HTERT RPE-1 (cell line): Measurements from ENCODE around the gene DEDD2.

Experiments used
- in situ Hi-C: fragments of 300-500 bp; cut with MboI; formaldehyde crosslinking; loops from 4 replicates; pipeline ENCODE4 v1.14.3; 2020; ENCODE audit warnings: low sequenced_read_pairs

Gene DEDD2

DNA sequence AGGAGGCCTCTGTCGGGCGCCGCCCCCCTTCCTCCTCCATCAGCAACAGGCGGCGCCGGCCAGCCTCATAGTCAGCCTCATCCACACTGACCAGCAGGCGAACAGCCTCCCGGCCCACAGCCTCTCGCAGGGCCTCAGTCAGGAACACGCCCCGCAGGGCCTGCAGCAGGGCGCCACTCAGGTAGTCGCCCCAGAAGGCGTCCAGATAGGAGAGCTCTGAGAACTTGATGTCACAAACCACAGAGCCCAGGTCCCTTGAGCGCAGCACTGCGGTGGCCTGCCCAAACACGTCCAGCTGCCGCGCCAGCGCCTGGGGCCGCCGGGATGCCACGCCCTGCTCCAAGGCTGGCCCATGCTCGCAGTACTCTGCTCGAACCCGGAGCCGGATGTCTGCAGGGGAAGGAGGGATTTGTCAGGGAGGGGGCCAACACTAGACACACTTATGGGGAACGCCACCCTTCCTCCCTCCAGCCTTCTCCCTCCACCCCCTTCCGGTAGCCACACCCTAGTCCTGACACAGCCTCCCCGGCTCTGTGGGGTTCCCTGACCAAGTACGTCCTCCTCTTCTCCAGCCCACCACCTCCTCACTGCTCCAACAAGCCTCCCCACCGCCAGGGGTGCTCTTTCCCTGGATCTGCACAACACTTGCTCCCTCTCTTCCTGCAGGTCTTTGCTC lies 17.9 kb downstream of the DEDD2 start:
- in situ Hi-C loops, result no loop called here

DNA sequence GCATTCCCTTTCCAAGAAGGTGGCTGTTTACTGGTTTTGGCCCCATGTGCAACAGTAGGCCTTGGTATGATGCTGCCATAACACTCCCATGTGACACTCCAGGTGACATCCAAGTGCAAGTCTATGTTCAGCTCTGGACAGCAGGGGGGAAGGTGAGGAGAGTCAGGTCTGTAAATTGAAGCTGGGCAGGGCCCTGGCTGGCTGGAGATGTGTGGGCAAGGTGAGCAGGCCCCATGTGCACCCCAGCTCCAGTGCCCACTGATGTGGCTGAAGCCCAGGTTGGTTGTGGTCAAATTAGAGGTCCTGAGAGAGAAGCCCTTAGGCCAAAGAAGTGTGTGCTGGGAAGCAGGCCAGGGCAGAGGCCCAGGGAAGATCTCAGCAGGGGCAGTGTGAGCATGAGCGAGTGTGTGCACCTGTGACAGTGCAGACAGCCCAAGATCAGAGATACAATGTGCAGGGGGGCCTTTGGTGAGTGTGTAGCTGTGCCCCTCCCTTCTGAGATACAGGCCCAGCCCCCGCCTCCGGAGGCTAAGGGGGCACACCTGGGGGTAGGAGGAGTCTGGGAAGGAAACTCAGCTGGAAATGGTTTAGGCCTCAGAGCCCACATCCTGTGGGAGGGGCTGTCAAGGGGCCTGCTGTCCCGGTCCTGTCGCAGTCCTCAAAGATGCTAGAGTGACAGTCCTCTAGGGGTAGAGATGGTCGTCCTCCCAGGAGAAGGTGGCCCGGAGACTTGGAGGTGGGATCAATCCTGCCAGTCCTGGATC lies 18.6 kb downstream of the DEDD2 start:
- in situ Hi-C loops, result no loop called here

DNA sequence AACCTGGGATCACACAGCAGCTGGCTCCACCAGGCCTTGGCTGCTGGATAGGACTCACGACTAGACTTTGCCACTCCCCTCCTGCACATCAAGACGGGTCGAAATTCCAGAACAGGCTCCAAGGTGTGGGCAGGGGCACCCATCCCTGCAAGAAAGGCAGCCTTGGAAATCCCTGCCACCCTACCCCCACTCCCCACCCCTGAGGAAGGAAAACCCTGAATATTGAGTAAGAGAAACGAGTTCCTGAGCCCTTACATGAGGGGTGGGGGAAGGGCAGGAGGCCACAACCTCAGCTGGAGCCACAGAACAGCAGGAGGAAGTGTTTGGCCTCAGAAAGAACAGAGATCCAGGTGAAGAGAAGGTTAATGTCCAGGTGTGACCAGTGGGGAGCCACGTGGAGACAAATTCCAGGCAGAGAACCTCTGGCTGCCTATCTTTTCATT lies 20.1 kb downstream of the DEDD2 start:
- in situ Hi-C loops, result no loop called here

DNA sequence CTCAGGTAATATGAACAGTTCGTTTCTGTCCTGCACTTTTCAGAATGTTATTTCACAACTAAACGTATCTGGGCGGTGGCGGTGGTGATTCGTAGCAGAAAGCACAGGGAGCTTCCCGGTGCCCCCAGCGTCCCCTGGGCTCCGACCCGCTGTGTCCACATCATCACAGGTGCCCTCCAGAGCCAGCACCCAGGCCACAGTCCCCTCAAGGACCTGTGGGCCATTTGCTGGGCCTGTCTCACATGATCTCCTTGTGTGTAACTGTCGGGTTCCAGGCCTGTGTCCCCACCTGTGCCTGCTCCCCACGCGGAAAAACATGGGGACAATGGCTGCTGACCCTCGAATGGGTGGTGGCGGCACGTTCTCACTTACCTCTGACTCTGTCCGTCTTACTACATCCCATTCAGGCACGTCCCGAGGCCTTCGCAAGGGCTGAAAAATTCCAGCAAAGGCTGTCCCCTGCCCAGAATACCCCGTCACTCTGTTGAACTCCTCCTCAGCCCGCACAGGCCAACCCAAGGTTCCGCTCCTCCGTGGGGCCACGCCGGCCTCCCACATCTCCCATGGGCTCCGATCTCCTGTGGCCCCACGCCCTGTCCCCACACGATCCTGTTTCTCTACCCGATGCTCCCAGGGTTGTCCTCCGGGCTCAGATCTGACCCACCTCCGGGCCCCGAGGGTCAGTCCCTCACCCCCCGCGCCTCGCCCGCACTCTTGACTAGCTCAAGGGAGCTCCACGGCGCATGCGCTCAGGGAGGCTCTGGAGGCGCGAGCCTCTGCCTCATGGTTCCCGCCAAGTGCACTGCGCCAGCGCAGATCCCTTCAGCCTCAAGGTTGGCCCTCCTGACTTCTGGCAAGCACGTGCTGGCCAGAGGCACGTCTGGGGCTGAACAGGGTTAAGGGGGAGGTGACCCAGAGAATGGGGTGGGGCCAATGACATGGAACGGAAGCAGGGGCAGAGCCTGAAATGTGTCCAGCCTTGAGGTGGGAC lies 21.2 kb downstream of the DEDD2 start:
- in situ Hi-C loops, result no loop called here

GRCh38 chr19:42193706-42194105 lies 23.8 kb downstream of the DEDD2 start:
- in situ Hi-C loops, result no loop called here

DNA sequence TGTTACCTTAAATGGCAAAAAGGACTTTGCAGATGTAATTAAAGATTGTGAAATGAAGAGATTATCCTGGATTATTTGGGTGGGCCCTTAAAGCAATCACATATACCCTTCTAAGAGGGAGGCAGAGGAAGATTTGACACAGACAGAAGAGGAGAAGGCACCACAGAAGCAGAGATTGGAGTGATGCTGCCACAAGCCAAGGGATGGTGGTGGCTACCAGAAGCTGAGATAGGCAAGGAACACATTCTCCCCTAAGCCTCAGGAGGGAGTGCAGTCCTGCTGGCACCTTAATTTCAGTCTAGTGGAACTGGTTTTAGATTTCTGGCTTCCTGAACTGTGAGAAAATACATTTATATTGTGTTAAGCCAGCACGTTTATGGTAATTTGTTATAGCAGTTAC lies 24.2 kb downstream of the DEDD2 start:
- in situ Hi-C loops, result no loop called here

DNA sequence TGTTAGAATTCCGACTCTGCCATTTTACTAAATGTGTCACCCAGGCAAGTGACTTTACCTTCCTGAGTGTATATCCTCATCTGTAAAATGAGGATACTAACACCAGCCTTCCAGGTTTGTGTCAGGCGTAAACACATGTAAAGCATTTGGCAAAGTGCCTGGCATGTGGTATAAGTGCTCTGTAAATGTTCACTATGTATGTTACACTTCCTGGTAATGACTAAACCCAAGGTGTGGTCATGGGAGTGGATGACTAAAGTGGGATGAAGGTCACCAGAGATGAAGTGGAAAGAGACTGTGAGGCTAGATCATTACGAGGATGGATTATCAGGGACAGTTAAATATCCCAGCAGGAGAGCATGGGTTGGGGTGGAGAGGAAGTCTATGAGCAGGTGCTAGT lies 25.6 kb downstream of the DEDD2 start:
- in situ Hi-C loops, result no loop called here

DNA sequence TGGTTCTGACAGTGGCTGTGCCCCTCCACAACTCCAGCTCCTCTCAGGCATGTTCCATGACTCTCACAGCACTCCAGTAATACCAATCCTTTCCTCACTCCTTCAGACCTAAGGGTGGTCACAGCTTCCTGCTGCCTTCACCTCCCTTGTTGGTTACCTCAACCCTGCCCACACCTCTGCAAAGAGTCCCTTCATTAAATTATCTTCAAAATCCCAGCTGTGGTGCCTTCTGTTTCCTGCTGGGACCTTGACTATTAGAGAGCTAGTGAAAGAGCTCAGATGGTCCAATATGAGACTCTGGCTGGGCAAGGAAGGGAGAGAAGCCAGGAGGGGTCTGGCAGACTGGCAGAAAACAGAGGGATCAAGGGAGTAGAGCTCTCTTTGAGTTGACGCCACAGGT lies 26.1 kb downstream of the DEDD2 start:
- in situ Hi-C loops, result no loop called here

DNA sequence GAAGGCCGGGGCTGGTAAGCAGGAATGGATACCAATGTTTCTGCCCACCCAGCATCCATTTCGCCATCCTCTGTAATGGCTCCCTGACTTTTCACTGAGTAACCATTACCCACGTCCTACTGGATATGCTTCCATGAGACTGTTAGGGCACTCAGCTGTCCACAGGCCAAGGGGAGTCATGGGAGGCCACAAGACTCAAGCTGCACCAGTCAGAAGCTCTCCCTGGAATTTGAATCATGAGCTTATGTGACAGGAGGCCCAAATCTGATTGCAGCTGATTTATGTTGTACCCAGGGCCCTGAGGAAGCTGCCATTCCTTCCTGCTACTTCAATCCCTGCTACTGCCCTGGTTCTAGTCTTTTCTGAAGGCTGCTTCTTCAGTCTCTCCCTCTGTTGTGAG lies 28.3 kb downstream of the DEDD2 start:
- in situ Hi-C loops, result no loop called here

DNA sequence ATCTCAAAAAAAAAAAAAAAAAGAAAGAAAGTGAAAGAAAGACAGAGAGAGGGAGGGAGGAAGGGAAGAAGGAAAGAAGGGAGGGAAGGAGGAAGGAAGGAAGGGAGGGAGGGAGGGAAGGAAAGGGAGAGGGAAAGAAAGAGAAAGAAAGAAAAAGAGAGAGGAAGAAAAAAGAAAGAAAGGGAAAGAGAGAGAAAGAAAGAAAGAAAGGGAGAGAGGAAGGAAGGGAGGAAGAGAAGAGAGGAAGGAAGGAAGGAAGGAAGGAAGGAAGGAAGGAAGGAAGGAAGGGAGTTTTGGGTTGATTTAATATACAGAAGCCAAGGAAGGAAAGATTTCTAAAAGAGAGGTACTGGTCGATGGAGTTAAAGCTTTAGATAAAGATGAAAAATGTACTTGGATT lies 28.8 kb downstream of the DEDD2 start:
- in situ Hi-C loops, result no loop called here

DNA sequence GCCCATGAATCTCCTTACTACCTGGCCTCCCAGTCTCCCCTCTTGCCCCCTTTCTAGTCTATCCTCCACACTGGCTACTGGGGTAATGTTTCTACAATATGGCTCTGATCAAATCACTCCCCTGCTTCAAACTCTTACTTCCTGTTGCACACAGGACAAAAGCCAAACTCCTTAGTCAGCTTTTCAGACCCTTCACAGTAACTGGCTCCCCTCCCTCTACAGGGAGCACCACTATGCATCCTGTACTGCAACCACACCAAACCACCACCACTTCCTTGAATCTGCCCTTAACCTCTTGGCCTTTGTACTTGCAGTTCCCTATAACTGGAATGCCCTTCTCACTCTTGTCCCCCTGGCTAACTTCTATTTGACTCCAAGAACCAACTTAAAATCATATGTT lies 32.2 kb downstream of the DEDD2 start:
- in situ Hi-C loops, result no loop called here

GRCh38 chr19:42184401-42184861 lies 33.0 kb downstream of the DEDD2 start:
- in situ Hi-C loops, result no loop called here

GRCh38 chr19:42178791-42179674 lies 38.4 kb downstream of the DEDD2 start:
- in situ Hi-C loops, result no loop called here

DNA sequence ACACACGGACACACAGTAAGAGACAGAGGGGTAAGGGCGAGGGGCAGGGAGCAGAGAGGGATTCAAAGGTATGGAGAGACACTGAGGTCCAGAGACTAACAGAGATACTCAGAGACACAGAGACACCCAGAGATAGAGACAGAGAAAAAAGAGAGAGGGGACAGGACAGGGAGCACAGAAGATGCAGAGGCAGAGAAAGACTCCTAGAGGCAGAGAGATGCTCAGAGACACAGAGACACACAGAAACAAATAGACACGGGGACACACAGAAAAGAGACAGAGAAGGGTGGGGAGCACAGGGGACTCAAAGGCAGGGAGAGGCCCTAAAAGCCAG lies 39.8 kb downstream of the DEDD2 start:
- in situ Hi-C loops, result no loop called here

GRCh38 chr19:42176990-42177685 lies 40.3 kb downstream of the DEDD2 start:
- in situ Hi-C loops, result no loop called here

DNA sequence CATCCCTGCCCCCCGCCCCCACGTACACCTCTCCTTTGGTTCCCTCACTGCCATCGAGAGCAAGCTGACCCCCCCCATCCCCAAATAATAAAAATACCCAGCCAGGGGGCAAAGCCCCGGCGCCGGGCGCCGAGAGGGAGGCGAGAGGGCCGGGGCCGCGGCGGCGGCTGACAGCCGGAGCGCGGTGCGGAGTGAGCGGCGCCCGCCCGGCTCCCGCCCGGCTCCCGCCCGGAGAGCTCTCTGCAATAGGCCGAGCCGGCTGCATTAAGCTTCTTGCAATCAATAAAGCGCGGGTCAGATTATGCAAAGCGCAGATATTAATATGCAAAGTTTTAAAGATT lies 40.9 kb downstream of the DEDD2 start:
- in situ Hi-C loops, result no loop called here

GRCh38 chr19:42175952-42176648 lies 41.4 kb downstream of the DEDD2 start:
- in situ Hi-C loops, result no loop called here

- in situ Hi-C loops, result no loop called here
These were observed 42.3 kb downstream of the DEDD2 start for GRCh38 chr19:42174958-42175734.

DNA sequence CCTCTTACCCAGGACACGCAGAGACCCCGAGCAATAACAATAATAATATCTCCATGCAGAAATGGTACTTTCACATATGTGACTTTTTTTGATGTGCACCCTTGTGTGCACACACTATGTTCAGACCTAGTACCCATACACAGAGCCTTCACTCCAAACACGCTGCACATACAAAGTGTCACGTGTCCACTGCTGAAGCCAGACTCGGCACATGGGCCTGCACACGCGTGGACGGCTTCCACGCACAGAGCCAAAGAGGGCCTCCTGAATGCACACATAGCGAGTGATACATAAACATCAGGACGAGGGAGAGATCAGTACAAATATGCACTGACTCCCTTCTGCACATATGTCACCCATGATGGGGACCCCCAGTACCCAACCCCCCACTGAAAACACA lies 43.3 kb downstream of the DEDD2 start:
- in situ Hi-C loops, result no loop called here
